Amygdala (tissue), 56 donors: ENCODE data around the gene AMN.

Source experiments
- DNase-seq, 56 donors: peaks; one replicate each; lab custom pipeline; 2025; lab: John Stamatoyannopoulos, UW

Gene AMN

DNA sequence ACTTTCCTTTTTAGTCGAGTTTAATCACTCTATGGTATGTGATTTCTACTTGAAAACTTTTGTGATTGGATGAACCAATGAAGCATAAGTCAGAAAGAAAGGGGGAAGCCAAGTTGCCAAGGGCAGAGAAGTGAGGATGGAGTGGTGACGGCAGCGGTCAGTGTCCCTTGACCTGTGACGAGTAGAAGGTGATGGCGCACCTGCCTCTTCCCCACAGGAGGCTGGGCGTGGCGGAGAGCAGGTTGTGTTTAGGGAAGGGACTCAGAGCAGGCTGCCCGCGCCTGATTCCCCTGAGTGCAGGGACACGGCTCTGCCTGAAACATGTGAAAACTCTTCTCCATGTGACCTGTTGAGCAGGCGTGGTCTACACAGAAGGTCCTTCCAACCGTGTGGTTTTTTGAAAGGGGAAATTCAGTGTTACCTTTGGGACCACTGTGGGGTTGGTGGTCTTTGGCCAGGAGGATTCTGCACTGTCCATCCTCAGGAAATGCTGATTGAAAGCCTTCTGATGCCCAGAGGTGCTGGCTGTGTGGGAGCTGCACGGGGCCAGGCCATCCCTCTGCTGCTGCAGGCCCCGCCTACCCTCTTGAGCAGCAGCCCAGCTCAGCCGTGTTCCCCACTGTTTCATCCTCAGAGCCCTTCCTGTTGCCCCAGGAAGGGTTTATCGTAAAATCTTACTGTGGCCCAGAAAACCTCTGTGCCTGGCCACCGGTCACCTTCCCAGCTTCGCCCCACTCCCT is 23.5 kb upstream of the AMN start:
- DNase-seq = no peak

DNA sequence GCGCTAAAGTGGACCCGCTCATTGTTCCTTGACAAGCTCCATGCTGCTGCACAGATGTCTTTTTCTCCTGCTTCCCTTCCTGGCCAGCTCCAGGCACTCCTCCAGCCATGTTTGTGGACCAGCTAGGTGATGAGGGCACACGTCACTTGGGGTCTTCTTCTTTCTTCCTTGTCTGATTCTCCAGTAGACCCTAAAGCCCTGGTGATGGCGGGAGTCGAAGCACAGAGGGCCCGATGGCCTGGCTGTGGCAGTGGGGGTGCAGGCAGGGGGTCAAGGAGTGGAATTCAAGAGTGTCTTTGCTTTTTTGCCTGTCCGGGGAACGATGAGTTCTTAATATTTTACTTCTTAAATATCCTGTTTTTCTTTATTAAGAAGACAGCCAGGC is 23.0 kb upstream of the AMN start:
- DNase-seq = no peak

DNA sequence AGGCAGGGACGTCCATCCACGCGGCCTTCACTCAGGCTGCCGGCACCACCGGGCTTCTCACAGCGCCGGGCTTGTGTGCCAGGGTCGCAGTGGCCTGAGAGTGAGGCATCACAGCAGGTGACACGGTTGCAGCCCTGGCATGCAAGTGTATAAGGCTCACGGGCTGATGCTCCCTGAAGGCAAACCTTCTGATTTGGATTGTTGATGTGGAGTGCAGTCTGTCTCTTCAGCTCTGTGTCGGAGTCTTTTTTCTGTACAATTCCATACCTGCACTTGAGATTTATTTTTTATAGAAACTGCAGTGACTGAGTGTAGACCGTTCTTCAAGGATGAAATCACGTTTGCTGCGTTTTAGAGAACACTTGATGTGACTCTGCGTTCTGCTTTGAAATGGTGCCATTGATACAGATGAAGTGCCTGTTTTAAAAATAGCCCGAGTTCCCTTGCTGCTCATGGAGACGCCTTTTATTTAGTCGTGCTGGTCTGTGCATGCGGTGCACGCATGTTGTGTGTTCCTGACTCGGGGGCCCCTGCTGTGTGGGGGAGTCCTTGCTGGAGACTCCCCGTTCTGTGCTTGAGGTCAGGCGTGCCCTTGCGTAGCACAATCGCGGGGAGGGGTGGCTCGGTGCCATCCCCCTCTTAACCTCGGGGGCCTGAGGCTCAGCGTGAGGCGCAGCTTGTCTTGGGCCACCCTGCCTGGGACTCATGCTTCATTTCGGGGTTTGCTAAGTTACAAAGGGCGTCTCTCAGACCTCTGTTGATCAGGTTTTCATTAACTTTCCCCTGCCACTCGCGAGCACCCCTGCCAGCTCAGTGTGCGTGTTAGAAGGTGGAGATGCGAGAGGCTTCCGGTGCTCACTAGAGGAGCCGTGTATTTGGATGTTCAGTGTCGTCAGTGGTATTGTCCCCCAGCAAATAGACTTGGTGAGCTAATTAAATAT is 21.6 kb upstream of the AMN start:
- no peak for DNase-seq

DNA sequence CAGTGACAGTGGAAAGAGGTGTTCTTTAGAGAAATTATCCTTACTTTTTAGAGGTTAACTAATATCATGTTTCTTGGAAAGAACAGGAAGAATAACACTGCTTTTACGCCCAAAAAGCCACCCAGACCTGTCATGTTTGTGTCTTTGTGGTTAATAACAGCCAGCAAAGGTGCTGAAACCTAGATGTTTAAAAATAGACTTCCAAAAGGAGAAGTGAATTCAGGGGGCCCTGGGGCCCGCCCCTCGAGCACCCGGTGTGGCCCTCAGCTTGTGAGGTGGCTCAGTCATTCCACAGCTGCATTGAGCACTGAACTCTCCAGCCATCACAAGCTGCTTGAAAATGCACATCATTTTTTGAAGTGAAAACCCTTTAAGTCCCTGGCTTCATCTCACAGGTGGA is 20.8 kb upstream of the AMN start:
- no peak for DNase-seq

DNA sequence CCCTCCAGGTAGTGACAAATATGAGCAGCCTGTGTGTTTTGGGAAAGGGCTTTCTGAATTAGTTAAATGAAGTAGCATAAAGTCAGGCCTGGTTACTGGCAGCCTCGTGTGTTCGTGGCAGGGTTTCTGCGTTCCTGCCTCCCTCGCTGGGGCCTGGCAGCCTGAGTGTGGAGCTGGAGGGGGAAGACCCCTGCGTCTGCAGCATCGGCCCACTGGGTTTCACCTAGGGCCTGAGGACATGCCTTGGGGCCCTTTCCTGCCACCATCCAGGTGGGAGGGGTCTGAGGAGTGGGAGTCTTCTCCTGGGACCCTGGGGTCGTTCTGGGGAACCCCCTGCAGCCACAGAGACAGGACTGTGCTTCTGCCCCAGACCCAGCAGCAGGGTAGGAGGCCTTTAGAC is 20.4 kb upstream of the AMN start:
- no peak for DNase-seq

DNA sequence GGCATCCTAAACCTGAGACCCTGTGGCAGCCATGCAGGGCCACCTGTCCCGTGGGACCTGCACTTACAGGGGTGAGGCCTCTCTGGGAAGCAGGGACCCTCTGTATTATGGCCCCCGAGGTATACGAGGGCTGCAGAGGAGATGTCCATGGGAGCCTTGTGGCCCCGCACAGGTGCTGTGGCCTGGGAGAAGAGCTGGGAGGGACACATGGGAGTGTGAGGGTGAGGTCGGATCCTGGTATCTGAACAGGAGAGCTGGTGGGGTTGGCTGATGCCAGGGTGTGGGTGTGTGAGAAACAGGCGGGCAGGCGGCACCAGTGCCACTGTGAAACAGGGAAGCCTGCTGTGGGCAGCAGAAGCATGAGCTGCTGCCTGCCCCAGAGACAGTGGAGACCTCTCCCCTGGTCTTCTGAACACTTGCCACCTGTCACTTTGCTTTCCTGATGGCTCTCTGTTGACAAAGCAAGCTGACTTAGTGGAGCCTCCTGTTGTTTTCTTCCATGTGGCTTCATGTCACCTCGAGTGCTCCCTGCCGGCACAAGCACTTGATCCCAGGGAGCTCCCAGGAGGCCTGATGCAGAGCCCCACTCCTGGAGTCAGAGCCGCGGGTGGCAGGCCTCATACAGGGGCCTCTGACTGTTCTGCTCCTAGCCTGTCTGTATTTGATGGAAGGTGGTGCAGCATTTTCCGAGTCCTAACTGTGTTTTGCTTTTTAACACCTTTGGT is 19.8 kb upstream of the AMN start:
- no peak for DNase-seq

DNA sequence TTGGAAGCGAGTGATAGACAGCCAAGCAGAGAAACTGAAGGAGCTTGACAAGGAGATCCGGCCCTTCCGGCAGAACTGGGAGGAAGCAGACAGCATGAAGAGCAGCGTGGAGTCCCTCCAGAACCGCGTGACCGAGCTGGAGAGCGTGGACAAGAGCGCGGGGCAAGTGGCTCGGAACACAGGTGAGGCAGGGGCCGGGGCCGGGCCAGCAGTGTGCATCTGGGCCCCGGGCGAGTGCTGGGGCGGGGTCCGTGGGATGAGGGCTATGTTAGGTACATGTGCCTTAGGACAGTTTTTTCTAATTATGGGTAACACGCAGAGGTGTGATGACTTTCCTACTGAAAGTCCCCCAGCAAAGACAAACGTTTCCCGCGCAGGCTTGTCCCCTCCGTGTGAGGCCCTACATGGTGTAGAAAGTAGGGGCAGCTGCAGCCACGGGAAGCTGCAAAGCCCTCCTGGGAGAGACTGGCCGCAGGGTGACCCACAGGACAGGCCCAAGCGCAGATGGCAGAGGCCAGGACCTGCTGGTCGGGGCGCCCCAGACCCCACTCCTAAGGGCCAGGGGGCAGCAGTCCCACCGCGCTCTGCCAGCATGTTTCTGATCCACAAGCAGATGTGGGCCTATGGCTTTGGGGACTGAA is 19.1 kb upstream of the AMN start:
- no peak for DNase-seq

DNA sequence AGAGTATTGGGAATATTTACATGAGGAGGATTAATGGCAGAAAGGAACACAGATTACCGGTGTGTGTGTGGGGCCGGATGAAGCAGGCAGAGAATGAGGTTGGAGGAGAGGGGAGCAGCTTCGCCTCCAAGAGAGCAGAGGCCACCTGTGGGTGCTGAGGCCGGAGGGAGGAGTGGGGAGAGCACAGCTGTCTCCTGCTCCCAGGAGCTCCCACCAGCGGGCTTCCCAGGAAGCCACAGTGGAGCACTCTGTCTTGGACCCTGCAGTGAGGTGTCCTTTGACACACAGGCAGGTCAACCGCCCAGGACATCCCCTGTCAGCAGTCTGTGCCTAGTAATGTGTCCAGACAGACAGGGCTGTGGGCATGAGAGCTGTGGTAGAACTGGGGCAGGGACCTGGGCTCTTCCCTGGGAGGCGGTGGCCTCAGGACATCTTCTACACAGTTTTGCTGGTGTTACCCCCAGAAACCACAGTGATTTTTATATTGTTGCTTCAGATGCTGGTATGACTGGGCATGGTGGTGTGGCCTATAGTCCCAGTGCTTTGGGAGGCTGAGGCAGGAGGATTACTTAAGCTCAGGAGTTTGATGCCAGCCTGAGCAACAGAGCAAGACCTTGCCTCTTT is 18.5 kb upstream of the AMN start:
- no peak for DNase-seq

DNA sequence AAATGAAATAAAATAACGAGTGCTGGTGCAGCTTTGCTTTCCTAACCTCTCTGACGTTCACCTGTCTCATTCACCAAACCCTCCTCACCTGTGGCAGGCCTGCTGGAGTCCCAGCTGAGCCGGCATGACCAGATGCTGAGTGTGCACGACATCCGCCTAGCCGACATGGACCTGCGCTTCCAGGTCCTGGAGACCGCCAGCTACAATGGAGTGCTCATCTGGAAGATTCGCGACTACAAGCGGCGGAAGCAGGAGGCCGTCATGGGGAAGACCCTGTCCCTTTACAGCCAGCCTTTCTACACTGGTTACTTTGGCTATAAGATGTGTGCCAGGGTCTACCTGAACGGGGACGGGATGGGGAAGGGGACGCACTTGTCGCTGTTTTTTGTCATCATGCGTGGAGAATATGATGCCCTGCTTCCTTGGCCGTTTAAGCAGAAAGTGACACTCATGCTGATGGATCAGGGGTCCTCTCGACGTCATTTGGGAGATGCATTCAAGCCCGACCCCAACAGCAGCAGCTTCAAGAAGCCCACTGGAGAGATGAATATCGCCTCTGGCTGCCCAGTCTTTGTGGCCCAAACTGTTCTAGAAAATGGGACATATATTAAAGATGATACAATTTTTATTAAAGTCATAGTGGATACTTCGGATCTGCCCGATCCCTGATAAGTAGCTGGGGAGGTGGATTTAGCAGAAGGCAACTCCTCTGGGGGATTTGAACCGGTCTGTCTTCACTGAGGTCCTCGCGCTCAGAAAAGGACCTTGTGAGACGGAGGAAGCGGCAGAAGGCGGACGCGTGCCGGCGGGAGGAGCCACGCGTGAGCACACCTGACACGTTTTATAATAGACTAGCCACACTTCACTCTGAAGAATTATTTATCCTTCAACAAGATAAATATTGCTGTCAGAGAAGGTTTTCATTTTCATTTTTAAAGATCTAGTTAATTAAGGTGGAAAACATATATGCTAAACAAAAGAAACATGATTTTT is 17.1 kb upstream of the AMN start:
- DNase-seq = no peak

DNA sequence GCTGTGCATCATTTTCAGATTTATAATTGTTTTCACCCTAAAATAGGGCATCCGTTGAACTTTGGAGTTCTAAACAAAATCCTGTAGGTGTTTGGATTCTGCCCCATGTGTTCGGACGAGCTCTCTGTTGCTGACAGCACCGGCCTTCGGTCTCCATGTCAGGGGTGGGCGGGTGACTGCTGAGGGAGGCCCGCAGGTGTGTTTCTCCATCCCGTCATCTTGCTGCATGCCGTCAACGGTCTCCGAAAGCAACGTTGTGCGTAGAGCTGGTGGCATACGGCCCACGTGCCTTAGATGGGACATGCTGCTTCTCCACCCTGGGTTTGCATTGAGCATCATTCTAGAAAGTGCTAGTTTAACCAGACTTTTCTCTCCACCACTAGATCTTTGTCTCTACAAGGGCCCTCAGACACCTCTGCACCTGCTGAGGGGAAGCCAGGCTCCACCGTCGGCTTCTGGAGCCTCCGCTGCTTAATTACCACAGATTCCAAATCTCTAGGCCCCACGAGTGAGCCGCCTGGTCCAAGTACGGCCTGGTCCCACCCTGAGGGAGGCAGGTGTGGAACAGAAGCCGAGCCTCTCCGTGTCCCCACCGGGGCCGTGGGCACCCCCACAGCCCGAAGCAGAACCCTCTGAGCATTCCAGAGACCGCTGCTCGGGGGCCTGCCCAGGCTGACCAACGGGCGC is 15.7 kb upstream of the AMN start:
- no peak for DNase-seq

DNA sequence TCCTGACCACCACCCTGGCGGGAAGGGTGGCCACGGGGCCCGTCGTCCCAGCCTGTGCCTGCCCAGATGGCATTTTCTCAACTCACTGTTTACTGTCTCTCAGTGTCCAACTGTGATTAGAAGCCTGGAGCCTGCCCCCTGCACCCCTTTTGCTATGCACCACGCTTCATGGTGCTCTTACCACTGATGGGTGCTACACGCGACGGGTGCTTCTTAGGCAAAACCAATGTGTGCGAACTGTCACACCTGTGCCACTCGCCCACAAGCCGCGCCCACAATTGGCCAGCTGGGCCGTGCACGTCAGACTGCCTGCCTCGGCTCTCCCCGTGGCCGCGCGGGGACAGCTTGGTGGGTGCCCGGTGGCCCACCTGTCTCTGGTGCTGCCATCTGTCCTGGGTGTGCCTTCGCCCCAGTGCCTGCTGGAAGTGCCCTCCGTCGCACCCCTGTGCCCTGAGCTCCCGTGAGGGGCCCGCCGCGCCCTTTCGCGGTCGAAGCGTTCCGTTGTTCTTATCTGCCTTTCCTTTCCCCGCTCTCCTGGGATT is 15.1 kb upstream of the AMN start:
- DNase-seq = no peak

DNA sequence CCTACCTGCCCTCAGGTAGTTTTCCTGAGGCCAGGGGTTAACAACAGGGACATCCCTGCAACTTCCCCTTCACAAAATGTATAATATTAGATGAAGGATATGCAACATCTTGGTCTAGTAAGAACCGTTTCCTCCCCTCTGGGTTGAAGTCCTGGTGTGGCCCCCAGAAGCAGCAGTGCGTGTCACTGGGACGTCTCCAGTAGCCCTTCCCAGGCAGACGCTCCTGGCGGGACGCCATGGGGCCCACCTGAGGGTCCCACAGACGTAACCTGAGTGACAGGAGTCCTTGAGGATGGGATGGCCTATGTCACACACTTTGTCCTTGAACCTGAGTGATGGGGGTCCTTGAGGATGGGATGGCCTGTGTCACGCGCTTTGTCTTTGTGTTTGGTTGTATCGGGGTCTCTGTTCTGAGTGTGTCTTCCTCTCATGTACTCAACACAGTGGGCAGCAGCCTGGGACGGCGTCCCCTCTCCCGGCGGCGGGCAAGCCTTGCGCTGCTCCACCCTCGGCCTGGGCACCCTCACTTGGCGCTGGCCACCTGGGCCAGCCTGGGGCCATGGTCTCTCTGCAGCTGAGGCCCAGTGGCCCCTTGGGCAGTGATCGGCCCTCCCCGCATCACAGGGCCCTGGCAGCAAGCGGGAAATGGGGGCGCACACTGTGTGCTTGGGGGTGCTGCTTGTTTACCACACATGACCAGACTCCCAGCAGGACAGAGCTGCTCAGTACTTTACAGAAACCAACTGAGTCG is 14.3 kb upstream of the AMN start:
- no peak for DNase-seq

DNA sequence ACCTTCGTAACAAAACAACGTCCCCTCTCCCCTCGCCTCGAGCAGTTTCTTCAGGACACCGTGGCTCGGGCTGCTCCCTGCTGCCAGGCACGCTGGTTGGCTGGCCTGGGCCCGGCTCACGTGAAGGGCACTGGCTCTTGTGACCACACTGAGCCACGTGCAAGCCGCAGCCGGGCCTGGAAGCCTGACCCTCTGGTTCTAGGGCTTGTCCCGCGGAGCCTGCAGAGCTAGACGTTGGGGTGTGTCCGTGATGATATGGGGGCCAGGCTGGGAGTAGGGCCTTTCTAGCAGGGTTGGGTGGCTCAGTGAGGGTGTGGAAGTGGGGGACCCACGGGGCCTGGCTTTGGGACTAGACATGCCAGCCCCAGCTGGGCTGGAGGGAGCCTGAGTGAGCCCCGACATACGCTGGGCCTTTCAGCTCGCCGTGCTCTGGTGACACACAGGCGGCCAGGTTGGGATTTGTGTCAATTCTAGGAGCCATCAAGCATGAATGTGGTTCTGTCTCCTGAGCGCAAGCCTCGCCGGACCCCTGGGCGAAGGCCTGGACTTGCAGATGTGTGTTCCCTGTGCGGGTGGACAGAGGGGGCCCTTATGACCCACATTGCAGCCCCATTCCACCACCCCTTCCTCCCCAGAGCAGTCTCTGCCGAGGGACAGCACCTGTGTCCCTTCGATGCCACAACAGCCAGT is 13.6 kb upstream of the AMN start:
- DNase-seq = no peak

DNA sequence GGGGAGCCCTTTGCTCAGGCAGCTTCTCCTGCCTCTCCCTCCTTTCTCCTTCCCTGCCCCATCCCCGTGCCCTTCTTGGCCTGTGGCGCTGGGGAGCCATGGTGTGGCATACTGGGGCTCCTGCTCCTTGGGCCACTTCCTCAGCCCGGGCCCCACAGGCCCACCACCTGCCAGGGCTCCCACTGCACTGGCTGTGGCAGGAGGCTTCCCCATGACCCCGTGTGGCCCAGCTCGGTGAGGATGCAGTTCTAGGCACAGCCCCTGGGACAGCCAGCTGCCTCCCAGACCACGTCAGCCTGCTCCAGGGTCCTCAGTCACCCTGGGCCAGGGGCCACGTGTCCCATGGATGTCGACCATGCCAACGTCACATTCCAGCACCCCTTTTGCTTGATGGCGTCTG is 13.0 kb upstream of the AMN start:
- DNase-seq = no peak

DNA sequence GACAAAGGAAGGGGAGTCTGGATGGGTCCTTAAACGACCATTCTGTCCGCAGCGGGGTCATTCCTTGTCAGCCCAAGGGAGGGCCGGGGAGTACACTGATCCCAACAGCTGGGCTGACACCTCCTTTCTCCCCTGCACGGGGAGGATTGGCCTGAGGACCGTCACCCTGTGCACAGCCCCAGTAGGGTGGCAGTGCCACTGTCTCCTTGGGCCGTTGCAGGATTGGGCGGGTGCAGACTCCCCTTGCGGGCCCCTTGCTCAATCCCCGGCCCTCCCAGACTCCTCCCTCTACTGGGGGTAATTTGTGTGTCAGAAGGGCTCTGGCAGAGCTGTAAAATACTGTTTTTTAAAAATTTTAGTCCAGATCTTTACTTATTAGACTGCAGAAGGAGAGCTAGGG is 12.6 kb upstream of the AMN start:
- no peak for DNase-seq

DNA sequence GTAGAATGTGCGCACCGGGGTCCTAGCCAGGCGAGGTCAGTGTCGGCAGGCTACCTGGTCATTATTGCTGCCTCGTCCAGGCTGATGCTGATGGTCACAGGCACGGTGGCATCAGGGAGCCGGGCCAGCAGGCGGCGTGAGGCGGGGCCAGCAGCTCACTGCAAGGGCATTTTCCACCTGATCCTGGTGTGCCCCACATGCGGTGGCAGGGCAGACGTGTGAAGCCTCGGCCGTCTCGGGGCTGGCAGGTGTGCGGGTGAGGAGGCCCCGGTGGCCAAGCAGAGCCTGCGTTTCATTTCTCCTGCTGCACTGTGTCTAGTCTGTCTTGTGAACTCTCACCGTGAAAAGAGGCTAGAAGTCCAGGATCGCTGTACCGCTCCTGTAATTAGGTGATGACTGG is 12.0 kb upstream of the AMN start:
- DNase-seq = no peak

DNA sequence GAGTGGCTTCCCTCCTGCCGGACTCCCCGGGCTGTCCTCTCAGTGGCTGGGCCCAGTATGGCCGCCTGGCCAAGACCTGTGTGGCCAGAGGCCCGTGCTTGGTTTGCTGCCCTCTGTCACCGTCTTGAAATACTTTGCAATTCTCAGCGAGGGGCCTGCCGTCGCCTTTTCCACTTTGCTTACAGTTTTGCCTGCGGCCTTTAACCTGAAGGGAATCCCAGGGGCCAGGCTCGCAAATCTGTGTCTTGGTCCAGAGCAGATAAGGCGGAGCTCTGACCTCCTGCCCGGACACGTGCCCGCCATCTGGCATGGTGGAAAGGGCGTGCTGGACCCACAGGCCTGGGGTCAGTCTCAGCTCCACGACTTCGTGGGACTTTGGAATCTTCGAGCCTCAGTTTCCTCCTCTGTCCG is 10.9 kb upstream of the AMN start:
- DNase-seq = no peak
